Thyroid gland (tissue), 4 donors: ENCODE data around the gene SUCLG2. TPM values are rescaled to one million over a fixed set of nuclear protein-coding genes. Genes with fewer than 3 reads are reported as not detected.

Experiments
- DNase-seq, 2 donors: peaks; one replicate each; pipeline ENCODE4 v3.0.0-alpha.2; 2019
- H3K27ac ChIP-seq, 3 donors: fragments of 200-600 bp; sonication (generic); 1 replicate in 2 of 3; 2 replicates in 1 of 3; pipeline ENCODE4 v1.5.1; 2016 to 2019; ENCODE audit warnings: mild to moderate bottlenecking in 1 of 3, moderate library complexity in 1 of 3
- H3K27me3 ChIP-seq: fragments of 200-600 bp; sonication (generic); one replicate; pipeline ENCODE4 v1.5.1; 2019
- H3K36me3 ChIP-seq, 2 donors: fragments of 200-600 bp; sonication (generic); one replicate each; pipeline ENCODE4 v1.5.1; 2016 to 2019
- H3K4me1 ChIP-seq, 2 donors: fragments of 200-600 bp; sonication (generic); one replicate each; pipeline ENCODE4 v1.5.1; 2017 to 2019
- H3K4me3 ChIP-seq, 3 donors: fragments of 200-600 bp; sonication (generic); replicated peaks in 1 of 3; 1 replicate in 2 of 3; 2 replicates in 1 of 3; pipeline ENCODE4 v1.5.1; 2016; ENCODE audit warnings: mild to moderate bottlenecking in 1 of 3
- H3K9me3 ChIP-seq: fragments of 200-600 bp; sonication (generic); one replicate; pipeline ENCODE4 v1.5.1; 2017
- POLR2A ChIP-seq, 2 donors: fragments of 450-650 bp; IDR thresholded peaks; one replicate each; pipeline ENCODE4 v1.6.1; 2017; ENCODE audit warnings: antibody characterized with exemption in 2 of 2, mild to moderate bottlenecking in 2 of 2, moderate library complexity in 1 of 2
- WGBS, 2 donors: methylation state at CpG; one replicate each; pipeline ENCODE4 v1.1.5; 2017; 5-methylcytosine and 5-hydroxymethylcytosine counted together
- intact Hi-C: fragments of 100-400 bp; cut with DNase I; formaldehyde crosslinking; loops from one replicate; pipeline ENCODE4 v1.15.1; 2023
- total RNA-seq, 4 donors: library from RNA; depleted of rRNA; stranded (reverse); fragments of >200 nt; gene quantifications; one replicate each; pipeline ENCODE4 v1.2.3, GENCODE V29; 2016
- TF ChIP-seq, protein P1 (sequence below), 6 experiments: fragments of 200-600 bp in 3 of 6; fragments of 450-650 bp in 3 of 6; sonication (generic) in 3 of 6; IDR thresholded peaks; one replicate each; pipeline ENCODE4 v1.5.1; 2016 to 2019; ENCODE audit warnings: antibody characterized with exemption in 6 of 6, mild to moderate bottlenecking in 2 of 6, inconsistent platforms in 1 of 6, moderate library complexity in 1 of 6

Gene SUCLG2
- total RNA-seq, 4 donors from 2014 or later, result 64.4 to 70.9 (median 70.7) TPM

DNA sequence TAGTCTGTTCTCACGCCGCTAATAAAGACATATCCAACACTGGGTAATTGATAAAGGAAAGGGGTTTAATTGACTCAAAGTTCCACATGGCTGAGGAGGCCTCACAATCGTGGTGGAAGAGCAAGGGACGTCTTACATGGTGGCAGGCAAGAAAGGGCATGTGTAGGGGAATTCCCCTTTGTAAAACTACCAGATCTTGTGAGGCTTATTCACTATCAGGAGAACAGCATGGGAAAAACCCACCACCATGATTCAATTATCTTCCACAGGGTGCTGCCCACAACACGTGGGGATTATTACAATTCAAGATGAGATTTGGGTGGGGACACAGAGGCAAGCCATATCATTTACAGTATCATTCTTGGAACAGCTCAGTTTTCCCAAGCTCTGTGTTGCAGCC lies 268.0 kb downstream of the SUCLG2 start:
- Histone ChIP-seq H3K27ac (no peak overlapping the region), H3K27me3 (no peaks in the 10 kb centered on the region), H3K4me3 (no peak overlapping the region), H3K4me1 (peaks cover 0 to 5% of the 10 kb centered on the region in 2 donors), H3K9me3 (no peaks in the 10 kb centered on the region), H3K36me3 (no peaks in the 10 kb centered on the region)
- TF ChIP-seq, protein P1, sequence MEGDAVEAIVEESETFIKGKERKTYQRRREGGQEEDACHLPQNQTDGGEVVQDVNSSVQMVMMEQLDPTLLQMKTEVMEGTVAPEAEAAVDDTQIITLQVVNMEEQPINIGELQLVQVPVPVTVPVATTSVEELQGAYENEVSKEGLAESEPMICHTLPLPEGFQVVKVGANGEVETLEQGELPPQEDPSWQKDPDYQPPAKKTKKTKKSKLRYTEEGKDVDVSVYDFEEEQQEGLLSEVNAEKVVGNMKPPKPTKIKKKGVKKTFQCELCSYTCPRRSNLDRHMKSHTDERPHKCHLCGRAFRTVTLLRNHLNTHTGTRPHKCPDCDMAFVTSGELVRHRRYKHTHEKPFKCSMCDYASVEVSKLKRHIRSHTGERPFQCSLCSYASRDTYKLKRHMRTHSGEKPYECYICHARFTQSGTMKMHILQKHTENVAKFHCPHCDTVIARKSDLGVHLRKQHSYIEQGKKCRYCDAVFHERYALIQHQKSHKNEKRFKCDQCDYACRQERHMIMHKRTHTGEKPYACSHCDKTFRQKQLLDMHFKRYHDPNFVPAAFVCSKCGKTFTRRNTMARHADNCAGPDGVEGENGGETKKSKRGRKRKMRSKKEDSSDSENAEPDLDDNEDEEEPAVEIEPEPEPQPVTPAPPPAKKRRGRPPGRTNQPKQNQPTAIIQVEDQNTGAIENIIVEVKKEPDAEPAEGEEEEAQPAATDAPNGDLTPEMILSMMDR (IDR thresholded peaks at IDR 0.05), result no peak
- TF ChIP-seq POLR2A (IDR thresholded peaks at IDR 0.05), result no peak
- WGBS, 2 donors, result 85 to 86% methylated on average over 5 of the region's 5 CpGs
- intact Hi-C loops, result no loop called here
- DNase-seq, result no peak

DNA sequence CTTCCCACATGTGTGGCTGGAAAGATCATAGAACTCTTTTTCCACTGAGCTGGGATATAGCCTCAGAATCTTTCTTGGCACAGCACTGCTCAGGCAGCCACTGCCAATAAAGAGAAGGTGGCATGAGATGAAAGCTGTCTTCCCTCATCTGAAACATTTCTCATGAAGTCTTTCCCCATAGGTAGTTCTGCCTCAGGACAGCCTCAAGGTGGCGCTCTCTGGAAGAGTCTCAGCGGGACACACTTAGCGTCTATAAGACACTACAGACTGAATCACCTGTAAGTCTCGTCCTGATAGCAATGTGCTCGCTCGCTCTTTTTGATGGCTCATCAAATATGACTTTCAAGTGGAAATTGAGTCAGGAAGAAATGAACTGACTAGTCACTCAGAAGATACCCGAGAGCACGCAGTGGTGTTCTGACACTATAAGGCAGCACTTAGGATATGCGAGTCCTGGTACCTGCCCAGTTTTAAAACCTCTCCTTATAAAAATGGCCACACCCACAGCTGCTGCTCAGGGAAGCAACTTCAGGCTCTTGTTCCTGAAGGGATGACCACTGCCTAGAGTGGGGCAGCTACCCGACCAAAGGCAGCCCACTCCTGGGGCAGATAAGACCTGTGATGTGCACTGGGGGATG lies 269.5 kb downstream of the SUCLG2 start:
- TF ChIP-seq, protein P1 (IDR thresholded peaks at IDR 0.05), result peak in 3 of 6 experiments; percentile 9 to 41 (median 29)
- TF ChIP-seq POLR2A (IDR thresholded peaks at IDR 0.05), result no peak
- intact Hi-C loops, result no loop called here
- no peaks in the 10 kb centered on the region for H3K36me3 ChIP-seq

DNA sequence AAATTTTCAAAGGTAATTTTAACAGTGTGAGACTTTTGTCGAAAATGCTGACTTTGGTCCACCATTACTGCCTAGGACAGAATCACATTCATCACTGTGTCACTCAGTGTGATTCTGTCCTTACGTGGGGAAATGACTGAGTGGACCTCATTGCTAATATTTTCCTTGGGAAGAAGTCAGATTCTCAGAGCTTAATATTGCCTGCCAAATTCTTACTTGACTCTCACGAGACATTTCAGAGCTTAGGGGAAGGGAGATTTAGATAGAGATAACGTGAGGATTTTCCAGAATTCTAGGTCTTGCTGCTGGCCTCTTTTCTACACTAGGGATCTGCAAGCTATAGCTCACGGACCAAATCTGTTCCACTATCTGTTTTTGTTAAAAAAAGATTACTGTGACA lies 270.4 kb downstream of the SUCLG2 start:
- H3K4me1 ChIP-seq, result peaks cover 0 to 5% of the 10 kb centered on the region in 2 donors
- no peak for TF ChIP-seq POLR2A (IDR thresholded peaks at IDR 0.05)
- TF ChIP-seq, protein P1 (IDR thresholded peaks at IDR 0.05), result no peak
- no peak overlapping the region for H3K27ac ChIP-seq
- WGBS, 2 donors, result 75 to 84% methylated on average over 5 of the region's 5 CpGs
- H3K36me3 ChIP-seq, result no peaks in the 10 kb centered on the region
- H3K9me3 ChIP-seq, result no peaks in the 10 kb centered on the region
- H3K4me3 ChIP-seq, result no peak overlapping the region
- H3K27me3 ChIP-seq, result no peaks in the 10 kb centered on the region
- no peak for DNase-seq
- intact Hi-C loops, result no loop called here

More for the DNA sequence above, 269.5 kb downstream of the SUCLG2 start:
- no peaks in the 10 kb centered on the region for H3K9me3 ChIP-seq
- no peak overlapping the region for H3K27ac ChIP-seq
- peaks cover 0 to 5% of the 10 kb centered on the region in 2 donors for H3K4me1 ChIP-seq
- DNase-seq, result peak in 1 of 2 donors; percentile 35
- no peaks in the 10 kb centered on the region for H3K27me3 ChIP-seq
- WGBS, 2 donors, result 61 to 72% methylated on average over 9 to 10 of the region's 10 CpGs
- no peak overlapping the region for H3K4me3 ChIP-seq

DNA sequence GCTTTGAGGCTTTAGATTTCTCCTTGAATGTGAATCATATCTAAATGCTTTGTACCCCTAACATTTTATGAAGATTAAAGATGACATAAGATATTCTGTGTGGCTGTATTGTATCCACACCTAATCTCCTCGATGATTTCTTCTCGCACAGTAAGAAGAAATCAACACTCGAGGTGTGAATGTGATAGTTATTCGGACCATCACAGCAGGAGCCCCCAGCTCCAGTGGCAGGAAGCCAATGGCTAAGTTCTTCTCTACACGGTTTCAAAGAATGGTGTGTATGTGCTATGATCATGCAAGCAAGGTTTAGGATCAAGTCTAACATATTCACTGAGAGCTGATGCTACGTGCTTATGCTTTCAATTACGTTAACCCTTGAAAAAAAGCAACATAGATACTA lies 271.0 kb downstream of the SUCLG2 start:
- DNase-seq, result no peak
- 78 to 80% methylated on average over 7 of the region's 7 CpGs for WGBS, 2 donors
- TF ChIP-seq, protein P1 (IDR thresholded peaks at IDR 0.05), result no peak
- no peak for TF ChIP-seq POLR2A (IDR thresholded peaks at IDR 0.05)
- no peak overlapping the region for H3K4me3 ChIP-seq
- H3K27me3 ChIP-seq, result no peaks in the 10 kb centered on the region
- H3K4me1 ChIP-seq, result peaks cover 0 to 5% of the 10 kb centered on the region in 2 donors
- no peak overlapping the region for H3K27ac ChIP-seq
- H3K36me3 ChIP-seq, result no peaks in the 10 kb centered on the region
- no peaks in the 10 kb centered on the region for H3K9me3 ChIP-seq
- intact Hi-C loops, result no loop called here

DNA sequence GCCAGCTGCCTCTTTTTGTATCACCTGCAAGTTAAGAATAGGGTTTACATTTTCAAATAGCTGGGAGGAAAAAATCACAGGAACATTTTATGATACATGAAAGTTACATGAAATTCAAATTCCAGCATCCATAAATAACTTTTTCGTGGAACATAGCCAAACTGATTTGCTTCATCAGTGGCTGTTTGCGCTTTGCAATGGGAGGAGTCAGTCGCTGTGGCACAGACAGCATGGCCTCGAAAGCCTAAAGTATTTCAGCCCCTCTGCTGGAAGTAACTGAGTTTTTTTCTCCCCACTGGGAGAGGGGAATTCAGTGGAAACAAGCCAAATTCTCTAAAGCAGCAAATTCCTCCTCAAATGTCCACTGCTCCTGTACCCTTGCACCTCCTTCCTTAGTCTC lies 271.9 kb downstream of the SUCLG2 start:
- intact Hi-C loops, result no loop called here
- Histone ChIP-seq H3K4me1 (peaks cover 0 to 5% of the 10 kb centered on the region in 2 donors), H3K36me3 (no peaks in the 10 kb centered on the region), H3K27ac (no peak overlapping the region), H3K9me3 (no peaks in the 10 kb centered on the region), H3K4me3 (no peak overlapping the region), H3K27me3 (no peaks in the 10 kb centered on the region)
- WGBS, 2 donors, result 44 to 63% methylated on average over 4 of the region's 4 CpGs
- DNase-seq, result no peak
- TF ChIP-seq POLR2A (IDR thresholded peaks at IDR 0.05), result no peak
- TF ChIP-seq, protein P1 (IDR thresholded peaks at IDR 0.05), result no peak
